ENCODE results near the gene UVRAG. TPM values are rescaled to one million over a fixed set of nuclear protein-coding genes. Genes with fewer than 3 reads are reported as not detected.

UVRAG gene
- total and polyA plus RNA-seq, 2 of the 4 experiments (the other 2 are of a cell fraction), result 5.6 to 10.9 TPM

- in situ Hi-C loops (cut with MboI; ENCODE audit: low sequenced_read_pairs) (no loop called here), intact Hi-C loops (cut with micrococcal nuclease) (no loop called here), dilution Hi-C loops (cut with HindIII; ENCODE audit: low sequenced_read_pairs, unreplicated experiment) (no loop called here)
- no peak overlapping the region for H2BK15ac ChIP-seq (ENCODE audit: low read depth, low read length)
- peaks cover 2% of the 10 kb centered on the region; the same call in 1 of the 2 replicates for H3K4me1 ChIP-seq (ENCODE audit: control insufficient read depth, insufficient read depth, low read length)
- no CpG with 5 or more reads among the region's 3 CpGs for WGBS, 2 experiments (ENCODE audit: extremely low coverage in 2 of 2, insufficient read length in 1 of 2)
- H2BK20ac ChIP-seq (ENCODE audit: low read depth, low read length), result no peak overlapping the region
- H3K56ac ChIP-seq (ENCODE audit: extremely low read depth, insufficient read depth, low read length), result no peak overlapping the region
- no peaks in the 10 kb centered on the region for H4K20me1 ChIP-seq (ENCODE audit: insufficient read depth, low read length)
- no peak overlapping the region for H3K4me2 ChIP-seq (ENCODE audit: low read depth, low read length)
- H3K4ac ChIP-seq (ENCODE audit: low read depth, low read length), result no peak overlapping the region
- POLR2A ChIA-PET (ENCODE audit: unreplicated experiment), result no interaction called here
- ATAC-seq (ENCODE audit: low read depth) (no peak), DNase-seq (no peak)
- no peak overlapping the region for H4K8ac ChIP-seq (ENCODE audit: low read depth in 2 of 2, low read length in 2 of 2)
- no peak overlapping the region for H3K4me3 ChIP-seq (ENCODE audit: insufficient read depth, low read depth, low read length)
- H3K23ac ChIP-seq (ENCODE audit: low read depth, low read length), result no peak overlapping the region
- CTCF ChIA-PET, result interaction anchor here (1.0 kb wide), 1 partner anchor 8 kb away, joined by 3 read pairs; no protein-coding TSS in a partner anchor
- H2AK9ac ChIP-seq (replicated peaks; ENCODE audit: low read depth, low read length, poor library complexity), result no peak overlapping the region
- no peak overlapping the region for H2AK5ac ChIP-seq (ENCODE audit: low read depth, low read length)
- no peak overlapping the region for H3K14ac ChIP-seq (replicated peaks; ENCODE audit: low read depth, low read length)
- no peak overlapping the region for H4K91ac ChIP-seq (ENCODE audit: insufficient read depth, low read depth, low read length)
- BruUV-seq (replicated peaks), result no TSS peak
- no peaks in the 10 kb centered on the region for H3K27me3 ChIP-seq (ENCODE audit: control insufficient read depth, insufficient read depth, low read length)
- H2BK120ac ChIP-seq (ENCODE audit: low read depth, low read length), result no peak overlapping the region
- H3K9me3 ChIP-seq (ENCODE audit: control insufficient read depth, insufficient read depth, low read length), result no peaks in the 10 kb centered on the region
- H3K27ac ChIP-seq (ENCODE audit: insufficient read depth, low read length), result no peak overlapping the region
- TF ChIP-seq BHLHE40 (IDR thresholded peaks at IDR 0.05; ENCODE audit: low read depth, low read length) (no peak), MAFK (IDR thresholded peaks at IDR 0.05; ENCODE audit: low read depth, low read length) (no peak), CEBPB (IDR thresholded peaks at IDR 0.05; ENCODE audit: low read depth, low read length) (no peak), USF2 (IDR thresholded peaks at IDR 0.05; ENCODE audit: low read depth, low read length) (no peak), MXI1 (IDR thresholded peaks at IDR 0.05; ENCODE audit: borderline replicate concordance, low read depth, low read length) (no peak), RFX5 (IDR thresholded peaks at IDR 0.05; ENCODE audit: low read depth, low read length) (no peak), MAZ (IDR thresholded peaks at IDR 0.05; ENCODE audit: borderline replicate concordance, low read depth, low read length) (no peak), SMC3 (IDR thresholded peaks at IDR 0.05; ENCODE audit: low read depth, low read length) (no peak), CTCF (conservative IDR thresholded peaks at IDR 0.05; ENCODE audit: low read depth, low read length) (no peak), RAD21 (IDR thresholded peaks at IDR 0.05; ENCODE audit: low read length) (no peak), NFE2L2 (IDR thresholded peaks at IDR 0.05; ENCODE audit: low read depth, low read length) (no peak), FOS (IDR thresholded peaks at IDR 0.05; ENCODE audit: low read depth, low read length) (no peak), ELK1 (IDR thresholded peaks at IDR 0.05; ENCODE audit: borderline replicate concordance, low read depth, low read length) (no peak)
- no peak overlapping the region for H2BK5ac ChIP-seq (ENCODE audit: low read depth, low read length, poor library complexity, severe bottlenecking)
- 0 out of 2 replicates have a peak, but pooled peaks cover 2% of the 10 kb centered on the region for H3K9me1 ChIP-seq (ENCODE audit: insufficient read depth, low read length)
- H3K18ac ChIP-seq (ENCODE audit: low read depth, low read length), result no peak overlapping the region
- no peak overlapping the region for H2AFZ ChIP-seq (replicated peaks; ENCODE audit: low read length, poor library complexity)
- no peaks in the 10 kb centered on the region for H3K79me1 ChIP-seq (ENCODE audit: low read depth in 1 of 2, low read length in 2 of 2)
- no peak overlapping the region for H4K5ac ChIP-seq (ENCODE audit: low read depth, low read length)
- no peak overlapping the region for H3K9ac ChIP-seq (ENCODE audit: low read depth, low read length)
- H3K36me3 ChIP-seq (ENCODE audit: control insufficient read depth, insufficient read depth, low read length), result no peaks in the 10 kb centered on the region
Observed at GRCh38 chr11:76107971-76108370, 293.0 kb downstream of the UVRAG start.

All from IMR-90 (cell line).